Measurements from ENCODE around the gene POLR2A.

Gene POLR2A

GRCh38 chr17:7509937-7510336 is 25.8 kb downstream of the POLR2A start:
- DNase-seq, result no peak

- DNase-seq, result no peak
These were observed 26.9 kb downstream of the POLR2A start for GRCh38 chr17:7511108-7511507.

- DNase-seq, result no peak
These were observed 27.9 kb downstream of the POLR2A start for GRCh38 chr17:7512105-7512504.

- DNase-seq, result no peak
These were observed 28.8 kb downstream of the POLR2A start for GRCh38 chr17:7512824-7513540.

GRCh38 chr17:7513850-7514419 is 29.8 kb downstream of the POLR2A start:
- DNase-seq, result no peak

- peak; percentile 12 for DNase-seq
These were observed 31.9 kb downstream of the POLR2A start for GRCh38 chr17:7515911-7516610.

GRCh38 chr17:7523033-7523432 is 38.9 kb downstream of the POLR2A start:
- peak; percentile 13 for DNase-seq

- no peak for DNase-seq
These were observed 44.7 kb downstream of the POLR2A start for GRCh38 chr17:7528842-7529241.

GRCh38 chr17:7530023-7530900 is 46.1 kb downstream of the POLR2A start:
- no peak for DNase-seq

GRCh38 chr17:7538050-7538449 is 53.9 kb downstream of the POLR2A start:
- DNase-seq, result no peak

- DNase-seq, result peak; percentile 27
These were observed 54.9 kb downstream of the POLR2A start for GRCh38 chr17:7538891-7539545.

- DNase-seq, result no peak
These were observed 57.0 kb downstream of the POLR2A start for GRCh38 chr17:7541074-7541621.

- no peak for DNase-seq
These were observed 60.7 kb downstream of the POLR2A start for GRCh38 chr17:7544911-7545310.

- DNase-seq, result peak; percentile 50
These were observed 64.6 kb downstream of the POLR2A start, which contains the start of gene TNFSF12 for GRCh38 chr17:7548585-7549400. TNFSF12 (plus strand) TSS chr17:7549058; CDS start chr17:7549154, 96 bp downstream.

Measured in EL (cell line).